PC-3 (cell line): ENCODE data around the gene TNFRSF25.

Experiments used
- CTCF ChIP-seq: fragments of 300-600 bp; sonication (generic); conservative IDR thresholded peaks from 2 replicates; pipeline ENCODE4 v1.5.1; 2017; ENCODE audit warnings: antibody characterized with exemption, low read depth, mild to moderate bottlenecking, low read length
- EZH2 ChIP-seq: fragments of 300-600 bp; sonication (generic); IDR thresholded peaks from one replicate; pipeline ENCODE4 v1.6.1; 2017; ENCODE audit warnings: antibody characterized with exemption, mild to moderate bottlenecking, low read length; ENCODE audit not compliant: unreplicated experiment

DNA sequence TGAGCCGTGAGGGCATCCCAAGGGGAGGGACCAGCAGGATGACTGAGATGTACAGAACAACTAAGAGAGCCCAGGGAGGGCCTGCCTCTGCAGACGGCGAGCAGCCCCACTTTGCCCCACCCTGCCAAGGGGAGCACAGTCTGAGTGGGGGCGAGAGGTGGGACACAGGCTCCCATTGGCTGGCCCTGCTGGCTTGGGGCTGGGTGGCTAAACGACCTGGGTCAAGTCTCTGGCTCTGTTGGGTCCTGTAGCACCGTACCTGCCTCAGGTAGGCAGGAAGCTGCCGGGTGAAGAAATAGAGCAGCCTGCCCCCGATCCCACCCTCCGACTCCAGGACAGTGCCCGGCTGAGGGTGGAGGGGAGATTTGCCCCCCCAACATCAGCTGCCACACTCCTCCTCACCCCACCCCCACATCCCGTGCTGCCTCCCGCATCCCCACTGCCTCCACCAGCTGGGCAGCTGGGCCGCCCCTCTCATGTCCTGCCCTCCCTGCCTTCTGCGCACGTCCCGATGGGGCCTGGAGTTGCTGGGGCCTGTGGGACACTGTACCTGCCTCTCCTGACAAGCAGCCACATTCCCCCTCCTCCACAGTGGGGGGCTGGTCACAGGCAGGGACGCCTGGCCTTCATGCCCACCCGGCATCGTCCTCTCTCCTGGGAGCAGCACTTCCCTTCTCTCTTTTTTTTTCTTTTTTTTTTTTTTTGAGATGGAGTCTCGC, 38.1 kb upstream of the TNFRSF25 start:
- no peak for TF ChIP-seq CTCF
- no peak for TF ChIP-seq EZH2
